ENCODE data around the gene PPP1R15B. TPM values are rescaled to one million over a fixed set of nuclear protein-coding genes. Genes with fewer than 3 reads are reported as not detected.

Gene PPP1R15B
- total RNA-seq, 2 experiments from 2014 or later: 64.7 to 66.0 TPM

Other genes starting within 250 kb of the PPP1R15B start
- gene REN, start 245.5 kb downstream of the PPP1R15B start, total RNA-seq: not detected
- gene KISS1, start 215.3 kb downstream of the PPP1R15B start, total RNA-seq: not detected
- gene GOLT1A, start 197.8 kb downstream of the PPP1R15B start, total RNA-seq: not detected
- gene PLEKHA6, start 51.9 kb downstream of the PPP1R15B start, total RNA-seq: under 1 TPM; 0.26 to 0.29 TPM
- gene PIK3C2B, start 83.0 kb upstream of the PPP1R15B start, total RNA-seq: 10 to 100 TPM; 26.2 to 28.4 TPM
- gene MDM4, start 104.6 kb upstream of the PPP1R15B start, total RNA-seq: 10 to 100 TPM; 72.2 to 72.4 TPM